ENCODE results near the gene DBH.

The DBH gene

GRCh38 chr9:133645021-133645765, 9.0 kb downstream of the DBH start:
- no peak for FAIRE-seq

- FAIRE-seq = no peak
These were observed 11.0 kb downstream of the DBH start for GRCh38 chr9:133647148-133647547.

GRCh38 chr9:133647765-133648469, 11.8 kb downstream of the DBH start:
- FAIRE-seq = no peak

GRCh38 chr9:133649194-133649593, 13.0 kb downstream of the DBH start:
- FAIRE-seq = no peak

GRCh38 chr9:133650026-133650425, 13.9 kb downstream of the DBH start:
- no peak for FAIRE-seq

- FAIRE-seq = no peak
These were observed 17.5 kb downstream of the DBH start for GRCh38 chr9:133653638-133654037.

GRCh38 chr9:133654736-133655657, 18.8 kb downstream of the DBH start:
- FAIRE-seq = no peak

- FAIRE-seq = no peak
These were observed 19.5 kb downstream of the DBH start for GRCh38 chr9:133655701-133656100.

GRCh38 chr9:133656211-133657119, 20.3 kb downstream of the DBH start:
- FAIRE-seq = no peak

- no peak for FAIRE-seq
These were observed 21.0 kb downstream of the DBH start for GRCh38 chr9:133657120-133657661.

- no peak for FAIRE-seq
These were observed 22.6 kb downstream of the DBH start for GRCh38 chr9:133658442-133659431.

GRCh38 chr9:133659516-133659915, 23.4 kb downstream of the DBH start:
- FAIRE-seq = no peak

- FAIRE-seq = no peak
These were observed 25.8 kb downstream of the DBH start for GRCh38 chr9:133661846-133662540.

- no peak for FAIRE-seq
These were observed 28.2 kb downstream of the DBH start for GRCh38 chr9:133664173-133665050.

- no peak for FAIRE-seq
These were observed 28.9 kb downstream of the DBH start for GRCh38 chr9:133665096-133665495.

GRCh38 chr9:133665535-133665934, 29.4 kb downstream of the DBH start:
- no peak for FAIRE-seq

- FAIRE-seq = no peak
These were observed 30.2 kb downstream of the DBH start for GRCh38 chr9:133666387-133666786.

GRCh38 chr9:133666845-133667244, 30.7 kb downstream of the DBH start:
- FAIRE-seq = no peak

Data from G401.6 (cell line).